Bronchial epithelial cell (primary cell): ENCODE results near the gene SH3RF1. TPM values are rescaled to one million over a fixed set of nuclear protein-coding genes. Genes with fewer than 3 reads are reported as not detected.
A peak's percentile ranks its signal among the peaks of the same experiment; 100 is the strongest.
"Not testable (repeated sequence)": the region's sequence is repeated elsewhere in the genome, so short reads cannot be mapped to it uniquely, and the experiment has no call there.

ENCODE experiments used
- DNase-seq: peaks from one replicate; pipeline ENCODE4 v3.0.0-alpha.2; 2010; ENCODE audit warnings: low read depth
- FAIRE-seq: peaks from 2 replicates; lab custom pipeline; 2011; peaks lifted over from hg19 to GRCh38; lab: Jason Lieb, UNC
- H3K27me3 ChIP-seq: 2 replicates; pipeline ENCODE4 v1.5.1; 2011; ENCODE audit warnings: low read length; ENCODE audit not compliant: control insufficient read depth, insufficient read depth
- H3K36me3 ChIP-seq: 2 replicates; pipeline ENCODE4 v1.5.1; 2011; ENCODE audit warnings: low read length; ENCODE audit not compliant: control insufficient read depth, insufficient read depth
- H3K4me3 ChIP-seq: 2 replicates; pipeline ENCODE4 v1.5.1; 2011; ENCODE audit warnings: mild to moderate bottlenecking, low read depth, low read length, control low read depth
- CTCF ChIP-seq: IDR thresholded peaks from 2 replicates; pipeline ENCODE4 v1.5.1; 2011; ENCODE audit warnings: mild to moderate bottlenecking, moderate library complexity, low read length, control low read depth, inconsistent platforms; ENCODE audit not compliant: insufficient read depth, severe bottlenecking
- total RNA-seq: library from RNA; depleted of rRNA; stranded (reverse); fragments of >200 nt; gene quantifications from 2 replicates; pipeline ENCODE4 v1.2.1, GENCODE V29; 2014

SH3RF1 gene
- total RNA-seq, 1 donor from 2014 or later: 9.0 TPM

DNA sequence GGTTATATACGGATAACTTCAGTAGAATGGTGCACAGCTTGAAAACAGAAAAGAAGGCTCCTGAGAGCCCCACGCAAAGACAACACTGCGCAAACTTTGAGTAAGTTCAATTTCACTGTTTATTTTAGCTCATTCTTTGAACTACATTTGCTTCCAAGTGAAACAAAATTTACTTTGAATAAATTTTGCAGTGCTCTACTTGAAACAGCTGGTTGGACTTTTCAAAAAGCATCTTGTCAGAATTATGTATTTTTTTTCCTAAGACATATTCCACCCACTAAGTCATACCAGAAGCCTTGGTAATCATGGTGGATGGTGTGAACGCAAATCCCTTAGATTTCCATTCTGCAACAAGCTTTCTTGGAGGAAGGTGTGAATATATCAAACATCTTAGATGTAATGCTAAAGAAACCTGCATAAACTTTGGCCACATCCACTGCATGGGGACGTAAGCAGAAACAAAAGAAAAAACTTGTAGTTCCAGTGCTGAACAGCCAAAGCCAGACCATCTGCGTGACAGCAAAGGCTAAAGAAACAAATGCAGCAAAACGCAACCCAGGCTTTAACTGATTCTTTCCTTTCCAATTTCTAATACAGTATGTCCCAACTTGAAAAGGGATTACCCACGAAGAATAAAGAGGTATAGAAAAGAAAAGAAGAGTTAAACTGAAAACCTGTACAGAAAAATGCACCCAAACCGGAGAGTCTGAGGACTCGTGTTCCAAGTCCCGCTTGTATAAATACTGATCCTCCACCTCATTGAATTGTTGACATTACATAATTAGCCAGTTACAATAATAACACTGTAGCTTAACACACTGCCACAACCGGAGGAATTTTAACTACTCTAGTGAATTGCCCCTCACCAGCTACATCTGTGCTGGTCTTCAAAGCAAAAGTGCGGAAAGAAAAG, 90.9 kb downstream of the SH3RF1 start:
- Histone ChIP-seq H3K4me3 (no peak overlapping the region), H3K36me3 (no peaks in the 10 kb centered on the region), H3K27me3 (no peaks in the 10 kb centered on the region)
- FAIRE-seq (no peak), DNase-seq (peak; percentile 44)
- no peak for TF ChIP-seq CTCF

DNA sequence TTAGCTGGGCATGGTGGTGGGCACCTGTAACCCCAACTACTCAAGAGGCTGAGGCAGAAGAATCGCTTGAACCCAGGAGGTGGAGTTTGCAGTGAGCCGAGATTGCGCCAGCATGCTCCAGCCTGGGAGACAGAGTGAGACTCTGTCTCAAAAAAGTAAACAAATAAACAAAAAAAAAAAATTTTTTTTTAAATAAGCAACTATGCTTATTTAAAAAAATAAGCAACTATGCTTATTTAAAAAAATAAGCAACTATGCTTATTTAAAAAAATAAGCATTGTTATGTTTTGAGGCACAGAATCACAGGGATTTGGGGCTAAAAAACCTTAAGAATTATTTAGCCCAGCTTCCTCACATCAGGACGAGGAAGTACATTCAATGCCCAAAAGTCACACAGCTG, 92.7 kb downstream of the SH3RF1 start:
- H3K4me3 ChIP-seq, DNase-seq, FAIRE-seq, H3K27me3 ChIP-seq, H3K36me3 ChIP-seq: not testable (repeated sequence)

- H3K27me3 ChIP-seq: no peaks in the 10 kb centered on the region
- H3K4me3 ChIP-seq: no peak overlapping the region
- H3K36me3 ChIP-seq: no peaks in the 10 kb centered on the region
- no peak for FAIRE-seq
- no peak for TF ChIP-seq CTCF
- no peak for DNase-seq
Observed at GRCh38 chr4:169175476-169175875, 95.3 kb downstream of the SH3RF1 start.

GRCh38 chr4:169175035-169175434, 95.7 kb downstream of the SH3RF1 start:
- FAIRE-seq: no peak
- H3K27me3 ChIP-seq: no peaks in the 10 kb centered on the region
- H3K36me3 ChIP-seq: no peaks in the 10 kb centered on the region
- H3K4me3 ChIP-seq: no peak overlapping the region
- TF ChIP-seq CTCF: no peak
- no peak for DNase-seq

DNA sequence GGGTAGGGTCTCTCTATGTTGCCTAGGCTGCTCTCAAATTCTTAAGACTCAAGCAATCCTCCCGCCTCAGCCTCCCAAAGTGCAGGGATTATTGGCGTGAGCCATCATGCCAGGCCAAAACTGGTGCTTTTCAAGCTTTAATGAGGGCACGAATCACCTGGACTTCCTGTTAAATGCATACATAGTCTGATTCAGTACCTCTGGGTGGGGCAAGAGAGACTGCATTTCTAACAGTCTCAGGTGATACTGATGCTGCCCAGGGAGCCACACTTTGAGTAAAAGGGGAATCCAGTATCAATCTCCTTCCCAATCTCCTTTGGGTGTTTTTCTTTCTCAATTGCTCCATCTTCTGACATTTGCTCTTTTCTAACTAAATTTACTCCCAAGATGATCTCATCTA, 96.5 kb downstream of the SH3RF1 start:
- no peak for TF ChIP-seq CTCF
- DNase-seq: peak; percentile 48
- no peaks in the 10 kb centered on the region for H3K27me3 ChIP-seq
- no peak for FAIRE-seq
- no peak overlapping the region for H3K4me3 ChIP-seq
- H3K36me3 ChIP-seq: no peaks in the 10 kb centered on the region

DNA sequence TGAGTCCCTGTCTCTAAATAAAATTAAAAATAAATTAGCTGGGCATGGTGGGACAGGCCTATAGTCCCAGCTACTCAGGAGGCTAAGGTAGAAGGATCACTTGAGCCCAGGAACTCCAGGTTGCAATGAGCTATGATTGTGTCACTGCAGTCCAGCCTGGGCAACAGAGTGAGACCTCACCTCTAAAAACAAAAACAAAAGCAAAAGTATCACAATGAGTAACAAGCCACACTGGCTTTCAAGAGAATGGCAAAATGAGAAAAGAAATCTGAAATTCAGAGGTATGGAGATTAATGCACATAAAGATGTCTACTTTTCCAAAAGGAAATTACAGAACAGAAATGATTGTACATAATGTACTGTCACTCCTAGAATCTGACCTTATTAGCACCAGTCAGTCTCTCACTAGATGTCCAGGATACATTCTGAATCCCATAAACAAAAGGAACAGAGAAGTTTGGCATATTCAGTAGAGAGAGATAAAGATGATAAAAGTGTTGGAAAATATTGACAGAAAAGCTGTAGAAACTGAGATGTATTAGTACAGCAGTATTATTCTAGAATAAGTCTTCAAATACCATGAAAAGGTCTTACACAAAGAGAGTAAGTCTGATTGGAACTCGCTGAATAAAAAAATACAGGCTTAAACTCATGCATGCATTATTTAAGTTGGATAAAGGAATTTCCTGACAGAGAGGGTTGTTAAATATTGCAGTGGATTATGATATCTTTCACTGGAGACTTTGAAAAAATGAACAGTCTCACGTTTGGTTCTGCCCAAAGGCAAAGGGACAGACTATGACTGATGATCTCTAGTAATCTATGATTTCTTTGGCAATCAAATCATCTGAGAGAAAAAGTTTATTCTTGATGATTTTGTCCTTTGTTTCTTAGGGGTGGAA, 102.5 kb downstream of the SH3RF1 start:
- H3K36me3 ChIP-seq: no peaks in the 10 kb centered on the region
- no peak overlapping the region for H3K4me3 ChIP-seq
- no peak for FAIRE-seq
- no peaks in the 10 kb centered on the region for H3K27me3 ChIP-seq
- DNase-seq: no peak
- TF ChIP-seq CTCF: no peak
